Measurements from ENCODE around the gene ADPRHL1.
"Not testable (repeated sequence)": the region's sequence is repeated elsewhere in the genome, so short reads cannot be mapped to it uniquely, and the experiment has no call there.

ADPRHL1 gene

DNA sequence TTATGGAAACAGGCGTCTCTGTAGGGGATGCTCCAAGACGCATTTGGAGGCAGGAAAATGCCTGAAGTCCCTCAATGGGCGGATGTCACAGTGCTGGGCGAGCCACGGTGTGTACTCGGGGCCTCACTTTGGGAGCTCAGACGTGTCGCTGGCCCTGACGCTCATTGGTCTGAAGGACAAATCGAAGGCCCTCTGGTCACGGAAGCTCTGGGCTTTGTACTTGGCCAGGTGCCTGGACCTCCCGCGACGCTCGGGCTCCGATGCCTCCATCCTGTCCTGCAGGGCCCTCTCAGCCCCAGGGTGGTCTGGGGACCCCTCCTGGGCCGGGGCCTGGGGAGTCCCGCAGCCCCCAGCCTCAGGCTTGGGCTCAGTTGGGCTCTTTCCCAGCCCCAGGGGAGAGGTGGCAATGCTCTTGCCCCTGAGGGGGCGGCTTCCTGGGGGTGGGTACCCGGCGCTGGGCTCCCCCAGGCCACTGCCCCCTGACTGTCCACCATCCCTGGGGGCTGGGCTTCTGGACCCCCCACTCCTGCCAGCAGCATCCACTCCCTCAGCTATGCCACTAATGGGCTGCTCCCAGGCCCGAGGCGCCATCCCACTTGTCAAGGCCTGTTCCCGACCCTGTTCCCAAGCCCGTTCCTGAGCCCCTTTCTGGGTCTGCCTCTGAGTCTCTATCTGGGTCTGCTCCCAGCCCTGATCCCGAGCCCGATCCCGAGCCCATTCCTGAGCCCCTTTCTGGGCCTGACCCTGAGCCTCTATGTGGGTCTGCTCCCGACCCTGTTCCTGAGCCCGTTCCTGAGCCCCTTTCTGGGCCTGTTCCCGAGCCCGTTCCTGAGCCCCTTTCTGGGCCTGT lies 49.8 kb downstream of the ADPRHL1 start:
- no peak for DNase-seq

GRCh38 chr13:113402471-113403254 lies 50.6 kb downstream of the ADPRHL1 start:
- DNase-seq: no peak

GRCh38 chr13:113401452-113402415 lies 51.6 kb downstream of the ADPRHL1 start:
- DNase-seq: no peak

GRCh38 chr13:113400621-113401451 lies 52.5 kb downstream of the ADPRHL1 start:
- peak in 10 of 58 donors; percentile 16 to 43 (median 31) for DNase-seq

- no peak for DNase-seq
These were observed 53.5 kb downstream of the ADPRHL1 start for GRCh38 chr13:113399755-113400149.

DNA sequence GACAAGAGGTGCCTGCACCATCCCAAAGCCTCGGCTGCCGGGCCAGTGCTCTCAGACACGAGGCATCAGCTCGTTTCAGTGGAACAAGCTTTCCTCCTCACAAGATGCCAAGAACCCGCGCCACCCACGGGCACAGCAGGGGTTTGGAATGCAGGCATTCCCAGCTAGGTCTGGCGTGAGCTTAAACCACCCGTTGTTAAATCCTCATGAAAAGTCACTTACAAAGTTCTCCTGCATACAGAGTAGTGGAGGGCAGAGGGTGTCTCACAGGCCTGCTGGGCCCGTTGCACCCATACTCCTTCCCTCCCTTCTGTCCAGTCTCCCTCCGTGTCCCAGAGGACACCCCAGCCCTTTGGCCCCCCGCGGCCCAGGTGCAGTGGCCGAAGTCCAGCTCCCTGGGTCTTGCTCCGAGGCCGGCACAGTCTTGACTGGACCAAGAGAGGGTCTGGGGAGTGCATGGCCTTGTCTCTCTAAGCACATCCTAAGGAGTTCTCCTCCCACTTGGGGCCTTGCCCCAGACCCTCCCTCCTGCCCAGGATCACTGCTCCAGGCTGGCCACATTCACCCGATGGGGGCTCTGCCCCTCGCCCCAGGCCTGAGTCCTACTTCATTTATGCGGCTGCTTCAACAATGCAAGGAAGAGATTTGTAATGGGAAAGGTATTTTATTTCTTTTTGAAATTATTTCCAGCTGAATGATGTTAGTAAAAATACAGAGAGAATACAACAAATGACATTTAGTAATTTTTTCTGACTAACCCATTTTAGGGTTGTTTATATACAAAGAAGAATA lies 54.1 kb downstream of the ADPRHL1 start:
- peak in 8 of 58 donors; percentile 18 to 66 (median 36) for DNase-seq

DNA sequence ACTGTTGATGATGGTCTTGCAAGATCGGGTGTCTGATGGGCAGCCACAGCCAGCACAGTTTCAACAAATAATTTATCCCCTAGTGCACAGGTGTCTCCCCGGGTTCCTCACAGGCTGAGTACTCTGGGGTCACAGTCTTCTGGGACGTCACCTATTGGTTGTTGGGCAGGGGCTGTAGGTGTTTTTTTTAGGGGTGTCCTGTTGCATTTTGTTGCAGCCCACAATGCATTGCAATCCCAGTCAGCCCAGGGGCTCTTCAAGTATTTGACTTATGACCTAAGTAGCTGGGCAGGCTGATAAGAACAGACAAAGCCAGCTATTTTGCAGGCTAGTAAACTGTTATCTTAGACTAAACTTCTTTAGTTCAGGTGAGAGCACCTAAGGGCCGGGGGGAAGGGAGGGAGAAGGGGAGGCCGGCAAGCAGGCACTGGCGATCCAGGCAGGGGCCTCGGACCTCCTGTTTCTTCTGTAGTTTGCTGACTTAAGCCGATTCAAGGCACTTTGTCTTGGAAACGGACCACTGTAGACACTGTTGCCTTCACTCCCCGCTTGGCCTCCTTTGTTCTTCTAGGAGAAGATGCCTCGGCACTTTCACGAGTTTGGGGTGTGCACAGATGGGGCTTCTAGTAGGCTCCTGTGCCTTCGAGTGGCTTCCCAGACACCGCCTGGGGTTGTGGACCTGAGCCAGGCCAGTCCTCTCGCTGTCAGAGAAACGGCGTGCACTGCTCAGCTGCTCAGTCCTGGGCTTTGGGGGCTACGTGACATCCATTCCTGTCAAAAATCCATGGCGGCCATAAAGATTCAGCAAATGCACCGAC lies 55.5 kb downstream of the ADPRHL1 start:
- no peak for DNase-seq

DNA sequence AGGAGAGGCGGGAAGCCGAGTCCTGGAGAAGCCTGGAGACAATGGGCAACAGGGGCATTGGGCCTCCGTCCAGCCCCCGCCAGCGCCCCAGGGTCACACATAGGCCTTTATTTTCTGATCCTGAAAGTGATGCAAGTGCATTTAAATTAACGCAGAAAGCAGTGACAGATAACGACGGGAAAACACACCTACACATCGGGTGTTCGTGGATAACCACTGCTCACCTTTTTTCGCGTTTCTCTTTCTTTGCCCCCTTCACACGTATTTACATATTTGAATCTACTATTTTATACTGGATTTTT lies 59.0 kb downstream of the ADPRHL1 start:
- DNase-seq: peak in 1 of 58 donors; percentile 42

- peak in 53 of 58 donors; percentile 20 to 85 (median 55) for DNase-seq
These were observed 59.5 kb downstream of the ADPRHL1 start for GRCh38 chr13:113393563-113394338.

- peak in 1 of 58 donors; percentile 12 for DNase-seq
These were observed 60.1 kb downstream of the ADPRHL1 start for GRCh38 chr13:113393226-113393562.

- DNase-seq: no peak
These were observed 62.3 kb downstream of the ADPRHL1 start for GRCh38 chr13:113390874-113391497.

DNA sequence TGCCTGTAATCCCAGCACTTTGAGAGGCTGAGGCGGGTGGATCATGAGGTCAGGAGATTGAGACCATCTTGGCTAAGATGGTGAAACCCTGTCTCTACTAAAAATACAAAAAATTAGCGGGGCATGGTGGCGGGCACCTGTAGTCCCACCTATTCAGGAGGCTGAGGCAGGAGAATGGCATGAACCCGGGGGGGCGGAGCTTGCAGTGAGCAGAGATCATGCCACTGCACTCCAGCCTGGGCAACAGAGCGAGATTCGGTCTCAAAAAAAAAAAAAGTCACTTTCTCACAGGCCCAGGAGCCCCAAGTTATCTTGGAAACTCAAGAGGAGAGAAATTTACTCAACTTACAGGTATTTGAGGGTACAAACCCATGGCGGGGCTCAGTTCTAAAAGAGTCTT lies 63.7 kb downstream of the ADPRHL1 start:
- not testable (repeated sequence) for DNase-seq

- DNase-seq: no peak
These were observed 65.9 kb downstream of the ADPRHL1 start for GRCh38 chr13:113387396-113387795.

GRCh38 chr13:113383089-113383488 lies 70.2 kb downstream of the ADPRHL1 start:
- DNase-seq: no peak

GRCh38 chr13:113382542-113382941 lies 70.7 kb downstream of the ADPRHL1 start:
- DNase-seq: not testable (repeated sequence)

DNA sequence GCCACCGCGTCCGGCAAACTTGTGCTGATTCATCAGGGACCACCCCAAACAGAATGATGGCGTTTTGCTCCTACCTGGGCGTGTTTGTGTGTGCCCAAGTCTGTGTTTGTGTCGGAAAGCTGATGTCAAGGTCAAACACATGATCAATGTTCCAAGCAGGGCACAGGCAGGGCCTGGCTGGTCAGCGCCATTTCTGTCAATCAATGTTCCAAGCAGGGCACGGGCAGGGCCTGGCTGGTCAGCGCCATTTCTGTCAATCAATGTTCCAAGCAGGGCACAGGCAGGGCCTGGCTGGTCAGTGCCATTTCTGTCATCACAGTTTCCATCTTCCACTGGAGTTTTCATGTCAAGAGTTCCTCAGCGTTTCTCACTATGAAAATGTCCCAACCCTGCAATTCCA lies 74.5 kb downstream of the ADPRHL1 start:
- DNase-seq: no peak

DNA sequence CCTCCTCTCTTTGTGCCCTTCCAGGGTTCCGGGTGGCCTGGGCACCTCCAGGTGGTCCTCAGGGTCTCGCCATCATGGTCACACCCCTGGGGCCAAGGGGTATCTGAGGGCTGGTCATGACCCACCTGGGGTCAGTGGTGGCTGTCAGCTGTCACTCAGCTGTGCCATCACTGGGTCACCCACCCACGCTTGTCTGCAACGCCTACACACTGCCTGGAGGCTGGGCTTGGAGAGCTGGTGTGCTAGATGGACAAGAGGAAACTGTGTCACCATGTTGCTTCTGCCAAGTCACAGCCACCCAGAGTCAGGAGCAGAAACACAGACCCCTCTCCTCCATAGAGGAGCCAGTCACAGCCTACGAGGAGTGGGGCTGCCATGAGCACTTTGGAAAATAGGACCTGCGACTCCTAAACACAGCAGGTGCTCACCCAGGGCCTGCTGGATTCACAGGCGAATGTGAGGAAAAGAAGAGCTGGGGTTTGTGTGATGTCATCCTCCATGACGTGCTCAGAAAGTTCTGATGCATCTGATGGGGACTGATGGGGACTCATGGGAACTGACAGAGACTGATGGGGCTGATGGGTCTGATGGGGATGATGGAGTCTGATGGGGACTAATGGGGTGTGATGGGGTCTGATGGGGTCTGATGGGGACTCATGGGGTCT lies 78.6 kb downstream of the ADPRHL1 start:
- DNase-seq: no peak

Data from anterior cingulate cortex (tissue), 58 donors.